Stimulated activated memory B cell treated with anti-CD40 and anti-IgM and Interleukin-4, amounts not matched to agents 10 μg/mL and 1 μg/mL and 100 μg/mL, for 72 hours (primary cell): ENCODE results near the gene MT1G.
A peak's percentile ranks its signal among the peaks of the same experiment; 100 is the strongest.
"Not testable (repeated sequence)": the region's sequence is repeated elsewhere in the genome, so short reads cannot be mapped to it uniquely, and the experiment has no call there.

Experiments
- ATAC-seq: fragments of 150-1000 bp; cut with Tn5 transposase; 2 replicates; pipeline ENCODE4 v1.10.0; 2021
- H3K27ac Mint-ChIP-seq: one replicate; pipeline ENCODE4 v1.8.0; 2022; ENCODE audit warnings: mild to moderate bottlenecking, mixed read lengths
- H3K27me3 Mint-ChIP-seq: one replicate; pipeline ENCODE4 v1.8.0; 2022; ENCODE audit warnings: mixed read lengths
- H3K36me3 Mint-ChIP-seq: one replicate; pipeline ENCODE4 v1.8.0; 2022; ENCODE audit warnings: mixed read lengths
- H3K4me1 Mint-ChIP-seq: one replicate; pipeline ENCODE4 v1.8.0; 2022; ENCODE audit warnings: mixed read lengths
- H3K4me3 Mint-ChIP-seq: one replicate; pipeline ENCODE4 v1.8.0; 2022; ENCODE audit warnings: mild to moderate bottlenecking, moderate library complexity, mixed read lengths
- H3K9me3 Mint-ChIP-seq: one replicate; pipeline ENCODE4 v1.8.0; 2022; ENCODE audit warnings: mixed read lengths

The MT1G gene

DNA sequence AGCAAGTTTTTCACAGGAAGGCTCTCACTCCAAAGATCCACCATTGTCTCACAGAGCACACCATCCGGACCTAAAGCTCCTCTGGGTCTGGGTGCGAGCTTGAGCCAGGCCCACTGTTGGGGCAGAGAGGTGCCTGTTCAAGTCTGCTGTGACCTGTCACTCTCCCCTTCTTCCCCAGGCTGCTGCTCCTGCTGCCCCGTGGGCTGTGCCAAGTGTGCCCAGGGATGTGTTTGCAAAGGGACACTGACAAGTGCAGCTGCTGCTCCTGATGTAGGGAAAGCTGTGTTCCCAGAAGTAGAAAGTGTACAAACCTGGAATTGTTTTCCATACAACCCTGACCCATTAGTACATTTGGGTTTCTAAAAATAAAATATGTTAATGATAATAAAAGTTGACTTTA lies 9.6 kb upstream of the MT1G start:
- Mint-ChIP-seq H3K4me3 (no peak overlapping the region), H3K27me3 (peaks cover 43% of the 10 kb centered on the region)
- ATAC-seq: no peak

GRCh38 chr16:56675685-56676210 lies 7.9 kb upstream of the MT1G start:
- Mint-ChIP-seq H3K4me1 (peaks cover 15% of the 10 kb centered on the region), H3K27me3 (peaks cover 56% of the 10 kb centered on the region), H3K9me3 (no peaks in the 10 kb centered on the region), H3K27ac (no peak overlapping the region), H3K36me3 (no peaks in the 10 kb centered on the region), H3K4me3 (peak overlapping the region; percentile 72)
- no peak for ATAC-seq

More for the DNA sequence above, 9.6 kb upstream of the MT1G start:
- H3K4me1 Mint-ChIP-seq: peaks cover 28% of the 10 kb centered on the region
- H3K27ac Mint-ChIP-seq: no peak overlapping the region
- H3K36me3 Mint-ChIP-seq: no peaks in the 10 kb centered on the region
- no peaks in the 10 kb centered on the region for H3K9me3 Mint-ChIP-seq

- not testable (repeated sequence) for H3K27ac Mint-ChIP-seq, H3K36me3 Mint-ChIP-seq, ATAC-seq, H3K4me3 Mint-ChIP-seq, H3K9me3 Mint-ChIP-seq
- peaks cover 68% of the 10 kb centered on the region for H3K27me3 Mint-ChIP-seq
- H3K4me1 Mint-ChIP-seq: peaks cover 20% of the 10 kb centered on the region
Observed at GRCh38 chr16:56674570-56674969, 6.7 kb upstream of the MT1G start.

- H3K4me3 Mint-ChIP-seq: no peak overlapping the region
- peaks cover 74% of the 10 kb centered on the region for H3K27me3 Mint-ChIP-seq
- H3K36me3 Mint-ChIP-seq: no peaks in the 10 kb centered on the region
- no peak overlapping the region for H3K27ac Mint-ChIP-seq
- H3K4me1 Mint-ChIP-seq: peaks cover 26% of the 10 kb centered on the region
- H3K9me3 Mint-ChIP-seq: no peaks in the 10 kb centered on the region
- ATAC-seq: no peak
Observed at GRCh38 chr16:56673921-56674320, 6.1 kb upstream of the MT1G start.

- Mint-ChIP-seq H3K27me3 (peaks cover 84% of the 10 kb centered on the region), H3K36me3 (no peaks in the 10 kb centered on the region), H3K9me3 (no peaks in the 10 kb centered on the region), H3K27ac (no peak overlapping the region), H3K4me3 (no peak overlapping the region), H3K4me1 (peaks cover 36% of the 10 kb centered on the region)
- ATAC-seq: no peak
Observed at GRCh38 chr16:56672761-56673536, 5.1 kb upstream of the MT1G start.

DNA sequence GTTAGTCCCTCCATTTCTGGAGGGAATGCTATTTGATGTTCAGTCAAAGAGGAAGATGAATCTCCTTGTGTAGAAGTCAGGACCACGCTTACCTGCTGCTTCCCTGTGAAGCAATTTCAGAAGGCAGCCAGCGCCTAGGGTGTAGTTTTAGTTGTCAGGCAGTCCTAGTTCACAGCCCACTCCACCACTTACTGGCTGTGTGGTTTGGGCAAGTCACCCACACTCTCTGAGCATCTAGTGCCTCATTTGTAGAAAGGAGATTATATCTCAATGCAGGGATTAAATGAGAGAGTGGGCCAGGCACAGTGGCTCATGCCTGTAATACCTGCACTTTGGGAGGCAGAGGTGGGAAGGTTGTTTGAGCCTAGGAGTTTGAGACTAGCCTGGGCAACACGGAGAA lies 4.3 kb upstream of the MT1G start:
- H3K4me3 Mint-ChIP-seq, H3K9me3 Mint-ChIP-seq, H3K36me3 Mint-ChIP-seq, ATAC-seq, H3K27ac Mint-ChIP-seq: not testable (repeated sequence)
- H3K27me3 Mint-ChIP-seq: peaks cover 92% of the 10 kb centered on the region
- peaks cover 40% of the 10 kb centered on the region for H3K4me1 Mint-ChIP-seq

GRCh38 chr16:56671691-56672090 lies 3.8 kb upstream of the MT1G start:
- Mint-ChIP-seq H3K4me1 (peaks cover 40% of the 10 kb centered on the region), H3K27me3 (peaks cover 93% of the 10 kb centered on the region)
- ATAC-seq, H3K9me3 Mint-ChIP-seq, H3K4me3 Mint-ChIP-seq, H3K36me3 Mint-ChIP-seq, H3K27ac Mint-ChIP-seq: not testable (repeated sequence)

- no peaks in the 10 kb centered on the region for H3K36me3 Mint-ChIP-seq
- H3K4me3 Mint-ChIP-seq: no peak overlapping the region
- peaks cover 29% of the 10 kb centered on the region for H3K4me1 Mint-ChIP-seq
- no peak for ATAC-seq
- no peak overlapping the region for H3K27ac Mint-ChIP-seq
- H3K9me3 Mint-ChIP-seq: no peaks in the 10 kb centered on the region
- H3K27me3 Mint-ChIP-seq: peaks cover 93% of the 10 kb centered on the region
Observed at GRCh38 chr16:56670620-56670934, 2.7 kb upstream of the MT1G start.

GRCh38 chr16:56669840-56670619 lies 2.2 kb upstream of the MT1G start:
- peaks cover 24% of the 10 kb centered on the region for H3K4me1 Mint-ChIP-seq
- ATAC-seq: no peak
- peak overlapping the region; percentile 46 for H3K4me3 Mint-ChIP-seq
- H3K36me3 Mint-ChIP-seq: no peaks in the 10 kb centered on the region
- no peaks in the 10 kb centered on the region for H3K9me3 Mint-ChIP-seq
- H3K27ac Mint-ChIP-seq: no peak overlapping the region
- peaks cover 93% of the 10 kb centered on the region for H3K27me3 Mint-ChIP-seq

DNA sequence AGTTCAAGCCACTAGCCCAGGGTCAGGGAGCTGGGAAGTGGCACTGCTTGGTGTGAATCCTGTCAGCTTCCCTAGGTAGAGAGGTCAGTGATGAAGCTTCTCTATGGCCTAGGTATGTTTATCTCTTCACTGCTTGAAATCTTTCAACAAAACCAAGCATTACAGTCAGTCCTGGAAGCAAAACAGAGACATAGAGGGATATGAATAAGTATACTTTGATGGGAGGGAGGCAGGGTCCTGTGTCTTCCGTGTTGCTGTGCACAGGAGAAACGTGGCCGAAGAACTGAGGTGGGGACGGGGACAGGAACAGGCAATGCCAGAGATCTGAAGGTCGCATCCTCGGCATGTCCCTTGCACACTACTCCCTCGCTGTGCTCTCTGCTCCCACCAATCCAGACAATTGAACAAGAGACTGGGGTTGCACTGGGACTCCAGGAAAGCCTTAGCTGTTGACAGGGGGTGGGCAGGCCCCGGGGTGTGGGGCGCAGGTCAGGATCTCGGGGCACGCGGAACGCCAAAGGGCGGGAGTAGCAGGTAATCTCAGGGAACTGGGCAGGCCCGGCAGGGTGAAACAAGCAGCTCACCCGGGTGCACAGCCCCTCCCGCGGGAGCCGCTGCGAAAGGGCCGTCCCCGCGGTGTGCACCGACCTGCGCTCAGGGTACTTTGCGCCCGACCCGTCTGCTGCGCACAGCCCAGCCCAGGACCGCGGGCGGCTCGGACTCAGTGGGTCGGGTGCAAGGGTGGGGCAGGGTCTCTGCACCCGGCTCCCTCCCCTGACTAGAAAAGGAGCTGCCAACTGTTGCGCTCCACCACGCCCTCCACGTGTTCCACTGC lies 1.4 kb upstream of the MT1G start, which contains the start of gene MT1H:
Gene MT1H (plus strand): TSS at position 810 of the 835 bp plus-strand sequence. CDS start 71 bp downstream, outside the sequence.
- no peaks in the 10 kb centered on the region for H3K9me3 Mint-ChIP-seq
- peaks cover 24% of the 10 kb centered on the region for H3K4me1 Mint-ChIP-seq
- ATAC-seq: peak; percentile 52
- H3K4me3 Mint-ChIP-seq: peak within 1 kb of the TSS; percentile 46
- no peak within 1 kb of the TSS for H3K27ac Mint-ChIP-seq
- peaks cover 93% of the 10 kb centered on the region for H3K27me3 Mint-ChIP-seq
- H3K36me3 Mint-ChIP-seq: no peaks in the 10 kb centered on the region

DNA sequence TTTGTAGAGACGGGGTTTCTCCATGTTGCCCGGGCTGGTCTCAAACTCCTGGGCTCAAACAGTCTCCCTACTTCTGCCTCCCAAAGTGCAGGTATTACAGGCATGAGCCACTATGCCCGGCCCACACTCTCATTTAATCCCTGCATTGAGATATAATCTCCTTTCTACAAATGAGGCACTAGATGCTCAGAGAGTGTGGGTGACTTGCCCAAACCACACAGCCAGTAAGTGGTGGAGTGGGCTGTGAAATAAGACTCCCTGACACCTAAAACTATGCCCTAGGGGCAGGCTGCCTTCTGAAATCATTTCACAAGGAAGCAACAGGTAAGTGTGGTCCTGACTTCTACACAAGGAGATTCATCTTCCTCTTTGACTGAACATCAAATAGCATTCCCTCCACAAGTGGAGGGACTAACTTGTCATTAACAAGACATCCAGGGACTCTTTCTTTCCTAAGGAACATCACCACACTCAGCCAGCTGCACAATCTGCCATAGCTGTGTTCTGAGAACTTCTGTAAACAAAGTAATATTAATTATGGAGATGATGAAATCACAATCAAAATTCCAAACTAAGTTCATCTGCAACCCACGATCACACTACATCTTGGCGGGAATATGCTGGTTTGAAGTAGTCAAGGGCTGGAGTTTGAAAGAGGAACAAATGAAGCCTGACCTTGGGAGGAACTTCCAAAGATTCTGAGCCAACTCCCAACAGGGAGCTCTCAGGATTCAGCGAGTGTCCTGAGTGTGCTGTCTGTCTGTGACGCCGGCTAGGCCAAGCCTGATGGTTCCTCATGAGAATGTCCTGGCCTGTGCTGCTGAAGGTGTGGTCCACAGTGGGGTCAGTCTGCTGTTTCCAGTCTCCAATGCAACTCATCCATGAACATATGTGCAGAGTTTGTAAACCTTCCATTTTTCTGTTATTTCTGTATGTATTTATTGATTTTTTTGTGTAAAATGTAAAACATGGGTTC lies 2.3 kb downstream of the MT1G start:
- not testable (repeated sequence) for H3K4me3 Mint-ChIP-seq, H3K9me3 Mint-ChIP-seq, H3K27ac Mint-ChIP-seq, ATAC-seq, H3K36me3 Mint-ChIP-seq
- peaks cover 92% of the 10 kb centered on the region for H3K27me3 Mint-ChIP-seq
- H3K4me1 Mint-ChIP-seq: peaks cover 39% of the 10 kb centered on the region

- Mint-ChIP-seq H3K4me3 (no peak overlapping the region), H3K36me3 (no peaks in the 10 kb centered on the region), H3K9me3 (no peaks in the 10 kb centered on the region), H3K27me3 (peaks cover 82% of the 10 kb centered on the region), H3K27ac (no peak overlapping the region), H3K4me1 (peaks cover 34% of the 10 kb centered on the region)
- no peak for ATAC-seq
Observed at GRCh38 chr16:56664506-56664905, 3.4 kb downstream of the MT1G start.

DNA sequence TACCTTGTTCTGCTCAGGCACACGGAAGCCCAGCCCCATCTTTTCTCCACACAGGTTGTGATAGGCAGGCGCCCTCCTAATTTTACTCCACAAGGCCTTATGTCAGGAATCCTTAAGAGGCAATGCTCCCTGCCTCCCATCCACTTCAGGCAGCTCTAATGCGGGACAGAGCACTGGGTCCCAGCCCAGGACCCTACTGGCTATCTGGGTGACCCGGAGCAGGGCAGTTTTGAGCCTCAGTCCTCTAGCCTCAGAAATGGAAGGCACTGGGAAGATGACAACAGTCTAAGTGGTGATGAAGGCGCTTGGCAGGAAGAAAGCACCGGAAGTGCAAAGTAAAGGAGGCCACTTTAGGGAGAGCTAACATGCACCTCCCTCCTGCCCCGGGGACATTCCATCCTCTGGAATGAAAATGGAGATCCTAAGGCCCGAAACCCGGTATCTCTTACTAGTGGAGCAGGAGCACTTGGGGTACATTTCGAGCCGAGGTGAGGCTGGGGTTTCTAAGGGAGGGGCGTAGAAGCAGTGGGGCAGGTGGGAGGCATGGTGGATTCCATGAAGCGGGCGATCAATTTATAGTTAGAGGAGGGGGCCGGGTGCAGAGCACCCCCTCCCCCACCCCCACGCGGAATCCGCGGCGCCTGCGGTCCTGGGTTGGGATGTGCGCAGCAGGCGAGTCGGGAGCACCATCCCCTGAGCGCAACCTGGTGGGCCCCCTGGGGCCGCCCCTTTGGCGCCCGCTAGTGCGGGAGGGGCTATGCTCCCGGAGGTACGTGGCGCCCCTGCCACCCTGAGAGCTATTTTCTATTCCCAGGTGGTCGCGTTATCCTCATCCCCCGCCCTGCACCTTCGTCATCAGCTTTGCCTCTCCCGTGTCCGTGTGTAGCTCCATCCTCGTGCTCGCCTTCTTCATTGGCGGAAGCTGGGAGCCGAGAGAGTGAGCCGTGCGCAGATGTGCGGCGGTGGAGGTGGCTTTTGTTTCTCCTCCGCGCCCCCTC lies 5.2 kb downstream of the MT1G start:
- H3K36me3 Mint-ChIP-seq: no peaks in the 10 kb centered on the region
- H3K9me3 Mint-ChIP-seq: no peaks in the 10 kb centered on the region
- ATAC-seq: peak; percentile 22
- H3K27ac Mint-ChIP-seq: no peak overlapping the region
- peaks cover 63% of the 10 kb centered on the region for H3K27me3 Mint-ChIP-seq
- peaks cover 25% of the 10 kb centered on the region for H3K4me1 Mint-ChIP-seq
- H3K4me3 Mint-ChIP-seq: peak overlapping the region; percentile 21
